A673 (cell line): ENCODE measurements around the gene KIF12.

ENCODE experiments used
- CTCF ChIP-seq: fragments of 300-800, 200-600 bp; sonication (generic); conservative IDR thresholded peaks from 2 replicates; pipeline ENCODE4 v1.5.1; 2017; ENCODE audit warnings: low read depth, mild to moderate bottlenecking, antibody characterized with exemption, low read length, moderate library complexity, mixed read lengths
- EZH2 ChIP-seq: fragments of 200-600 bp; sonication (generic); IDR thresholded peaks from 2 replicates; pipeline ENCODE4 v1.6.1; 2017; ENCODE audit warnings: borderline replicate concordance, low read depth, mild to moderate bottlenecking, mixed read lengths, antibody characterized with exemption, low read length; ENCODE audit not compliant: poor library complexity, severe bottlenecking

- TF ChIP-seq CTCF = peak; percentile 93
- no peak for TF ChIP-seq EZH2
These were observed 16.9 kb downstream of the KIF12 start for GRCh38 chr9:114082017-114082762.
